GM13976 (cell line): Measurements from ENCODE around the gene ZC3HAV1.

Experiments used
- DNase-seq: peaks from one replicate; pipeline ENCODE4 v3.0.0; 2012; ENCODE audit warnings: low spot score
- in situ Hi-C: fragments of 300-500 bp; cut with MboI; formaldehyde crosslinking; loops from one replicate; pipeline ENCODE4 v1.12.0; 2022; ENCODE audit warnings: low sequenced_read_pairs, mixed read lengths, inconsistent platforms; ENCODE audit not compliant: unreplicated experiment
- TF ChIP-seq, protein P1 (sequence below): IDR thresholded peaks from 2 replicates; pipeline ENCODE4 v1.5.1; 2012; ENCODE audit warnings: borderline replicate concordance, mild to moderate bottlenecking; ENCODE audit not compliant: insufficient read depth; ENCODE audit errors: extremely low read depth, missing control alignments, control extremely low read depth

ZC3HAV1 gene

DNA sequence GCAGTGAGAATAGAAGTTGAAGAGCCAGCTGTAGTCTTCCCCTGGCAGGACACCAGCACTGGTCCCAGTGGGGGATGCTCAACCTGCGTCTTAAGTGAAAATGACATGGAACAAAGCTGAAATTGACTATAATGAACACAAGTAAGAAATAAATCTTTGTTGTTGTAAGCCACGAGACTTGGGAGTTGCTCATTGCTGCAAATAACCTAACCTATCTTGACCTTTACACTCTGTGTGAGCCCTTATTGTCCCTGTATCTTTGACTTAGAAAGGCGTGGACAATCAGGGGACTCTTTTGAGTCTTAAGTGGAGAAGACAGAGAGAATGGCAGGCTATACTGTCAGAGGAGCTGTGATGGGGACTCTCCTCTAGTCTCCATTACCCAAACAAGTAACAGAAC lies 90.6 kb downstream of the ZC3HAV1 start:
- in situ Hi-C loops: no loop called here
- no peak for DNase-seq
- TF ChIP-seq, protein P1, sequence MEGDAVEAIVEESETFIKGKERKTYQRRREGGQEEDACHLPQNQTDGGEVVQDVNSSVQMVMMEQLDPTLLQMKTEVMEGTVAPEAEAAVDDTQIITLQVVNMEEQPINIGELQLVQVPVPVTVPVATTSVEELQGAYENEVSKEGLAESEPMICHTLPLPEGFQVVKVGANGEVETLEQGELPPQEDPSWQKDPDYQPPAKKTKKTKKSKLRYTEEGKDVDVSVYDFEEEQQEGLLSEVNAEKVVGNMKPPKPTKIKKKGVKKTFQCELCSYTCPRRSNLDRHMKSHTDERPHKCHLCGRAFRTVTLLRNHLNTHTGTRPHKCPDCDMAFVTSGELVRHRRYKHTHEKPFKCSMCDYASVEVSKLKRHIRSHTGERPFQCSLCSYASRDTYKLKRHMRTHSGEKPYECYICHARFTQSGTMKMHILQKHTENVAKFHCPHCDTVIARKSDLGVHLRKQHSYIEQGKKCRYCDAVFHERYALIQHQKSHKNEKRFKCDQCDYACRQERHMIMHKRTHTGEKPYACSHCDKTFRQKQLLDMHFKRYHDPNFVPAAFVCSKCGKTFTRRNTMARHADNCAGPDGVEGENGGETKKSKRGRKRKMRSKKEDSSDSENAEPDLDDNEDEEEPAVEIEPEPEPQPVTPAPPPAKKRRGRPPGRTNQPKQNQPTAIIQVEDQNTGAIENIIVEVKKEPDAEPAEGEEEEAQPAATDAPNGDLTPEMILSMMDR: no peak

DNA sequence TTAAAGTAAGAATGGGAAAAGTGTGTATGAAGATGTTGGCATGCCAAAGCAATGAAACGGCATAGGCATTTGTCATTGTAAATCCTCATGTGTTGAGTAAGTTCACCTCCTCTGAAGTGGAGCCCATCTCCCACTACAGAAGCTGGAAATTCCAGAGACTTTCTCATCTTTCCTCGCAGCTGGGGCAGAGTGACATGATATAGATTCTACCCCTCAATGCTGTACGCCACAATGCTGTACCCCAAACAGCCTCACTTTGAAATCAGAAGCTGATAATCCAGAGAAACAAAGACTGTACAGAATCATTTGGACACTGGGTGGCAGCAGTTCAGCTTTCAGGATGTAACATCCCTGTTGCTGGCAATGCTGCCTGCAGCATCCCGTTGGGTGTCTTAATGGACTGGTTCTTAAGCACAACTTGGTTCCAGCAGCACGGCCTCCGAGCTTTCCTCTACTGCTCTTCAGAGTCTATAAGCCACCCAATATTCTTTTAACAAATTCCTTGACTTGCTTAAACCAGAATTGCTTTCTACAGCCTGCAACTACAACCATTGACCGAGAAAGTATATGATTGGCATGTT lies 92.5 kb downstream of the ZC3HAV1 start:
- peak; percentile 84 for DNase-seq
- in situ Hi-C loops: no loop called here
- TF ChIP-seq, protein P1: peak; percentile 71

DNA sequence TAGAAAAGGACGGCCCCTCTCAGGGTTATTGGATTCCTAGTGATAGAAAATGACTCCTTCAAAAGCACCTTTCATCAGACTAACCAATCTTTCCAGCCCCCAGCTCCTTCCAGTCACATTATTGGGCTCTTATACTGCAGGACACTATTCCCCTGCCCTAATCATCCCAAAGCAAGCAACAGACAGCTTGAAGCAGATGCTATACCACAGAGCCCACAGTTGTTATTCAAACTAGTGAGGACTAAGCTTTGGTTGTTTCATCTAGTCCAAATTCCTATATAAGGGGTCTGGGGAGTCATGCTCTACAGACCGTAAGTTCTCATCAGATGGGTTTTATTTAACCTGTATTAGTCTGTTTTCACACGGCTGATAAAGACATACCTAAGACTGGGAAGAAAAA lies 98.1 kb downstream of the ZC3HAV1 start:
- TF ChIP-seq, protein P1: no peak
- no peak for DNase-seq
- in situ Hi-C loops: no loop called here

DNA sequence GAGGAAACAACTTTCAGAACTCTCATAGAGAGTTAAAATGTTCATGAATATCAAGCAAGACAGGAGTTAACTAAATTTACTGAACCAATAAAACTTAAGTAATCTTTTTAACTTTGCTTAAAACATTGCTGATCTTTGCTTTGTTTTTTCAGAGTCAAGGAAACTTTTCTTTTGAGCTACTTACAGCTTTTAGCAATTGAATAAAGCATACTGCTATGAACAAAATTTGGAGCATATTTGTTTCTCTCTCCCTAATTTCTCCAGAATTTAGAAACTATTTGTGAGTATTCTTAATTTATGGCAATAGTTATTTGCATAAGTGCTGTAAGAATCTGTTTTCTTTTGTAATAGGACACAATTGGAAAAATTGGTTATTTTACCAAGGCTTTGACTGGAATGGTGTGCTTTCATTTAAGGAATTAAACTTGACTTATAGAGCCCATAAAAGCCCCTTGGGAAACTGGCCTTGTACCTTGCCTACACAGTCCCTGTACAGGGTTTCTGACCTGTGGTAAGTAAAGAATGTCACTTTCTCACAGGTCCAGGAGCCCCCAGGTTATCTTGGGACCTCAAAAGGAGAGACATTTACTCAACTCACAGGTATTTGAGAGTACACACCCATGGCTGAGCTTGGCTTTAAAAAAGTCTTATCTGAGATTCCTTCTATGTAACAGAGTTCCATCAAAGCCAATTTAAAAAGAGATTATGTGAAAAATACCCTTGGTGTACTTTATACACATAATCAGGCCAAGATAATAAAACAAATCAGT lies 105.0 kb downstream of the ZC3HAV1 start:
- DNase-seq: no peak
- in situ Hi-C loops: no loop called here
- TF ChIP-seq, protein P1: no peak

DNA sequence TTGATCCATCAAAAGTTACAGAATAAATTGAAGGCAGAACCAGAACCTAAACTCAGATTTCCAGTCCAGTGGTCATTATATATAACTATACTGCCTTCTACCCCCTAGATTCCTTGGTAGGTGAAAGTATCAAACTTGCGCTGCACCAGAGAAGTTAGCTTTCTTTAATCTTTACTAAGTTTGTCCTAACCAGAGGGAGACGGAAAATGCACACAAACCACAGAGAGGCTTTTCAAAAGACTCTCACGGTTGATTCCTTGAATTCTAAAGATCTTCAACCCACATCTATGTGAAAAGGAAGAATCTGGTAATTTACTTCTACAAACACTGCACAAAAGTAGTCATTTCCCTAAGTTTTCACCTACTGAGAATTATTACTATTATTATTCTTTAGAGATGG lies 110.1 kb downstream of the ZC3HAV1 start:
- in situ Hi-C loops: no loop called here
- TF ChIP-seq, protein P1: no peak
- no peak for DNase-seq
